Mucosa of descending colon (tissue), 3 donors: ENCODE results near the gene NCF2. TPM values are rescaled to one million over a fixed set of nuclear protein-coding genes. Genes with fewer than 3 reads are reported as not detected.

Experiments
- ATAC-seq: fragments of 200-7000 bp; cut with Tn5 transposase; one replicate; pipeline ENCODE4 v1.9.1; 2020; ENCODE audit warnings: mild to moderate bottlenecking, moderate library complexity
- DNase-seq, 3 donors: peaks; one replicate each; pipeline ENCODE4 v3.0.0-alpha.2; 2020
- H3K36me3 ChIP-seq: fragments of 200-600 bp; one replicate; pipeline ENCODE4 v1.8.0; 2021; ENCODE audit warnings: low read depth, mild to moderate bottlenecking
- H3K4me1 ChIP-seq: fragments of 200-600 bp; one replicate; pipeline ENCODE4 v1.8.0; 2021; ENCODE audit warnings: low read depth, mild to moderate bottlenecking
- H3K4me3 ChIP-seq: fragments of 200-600 bp; one replicate; pipeline ENCODE4 v1.8.0; 2021; ENCODE audit warnings: mild to moderate bottlenecking
- H3K9me3 ChIP-seq: fragments of 200-600 bp; one replicate; pipeline ENCODE4 v1.8.0; 2021; ENCODE audit warnings: mild to moderate bottlenecking
- CTCF ChIP-seq: fragments of 200-600 bp; IDR thresholded peaks from one replicate; pipeline ENCODE4 v1.8.0; 2022; ENCODE audit warnings: antibody characterized with exemption, mild to moderate bottlenecking
- intact Hi-C, 2 donors: fragments of 100-400 bp; cut with DNase I in 1 of 2; cut with micrococcal nuclease in 1 of 2; formaldehyde crosslinking; loops; one replicate each; pipeline versions ENCODE4 v1.11.0 to v1.11.1; 2022; cut with DNase I, micrococcal nuclease
- total RNA-seq, 3 donors: library from RNA; stranded (reverse); fragmentation: NEBNext Ultra II Directional in 2 of 3; extraction: Animal tissue kit (Norgen Biotek cat#: 25700) in 2 of 3; gene quantifications; one replicate each; pipeline versions ENCODE4 v1.2.1 to v1.2.4, GENCODE V29; 2021 to 2023
- donor health status: DM: no; HTN: no; CAD: no; lungs with moderate emphysema.
- donor health status: DM: no; HTN: no; CAD: no.
- donor health status: DM: no; HTN: yes; CAD: no.

Gene NCF2
- total RNA-seq, 3 donors from 2014 or later: 2.0 to 8.9 (median 8.3) TPM

GRCh38 chr1:183602510-183602909 is 12.3 kb upstream of the NCF2 start:
- intact Hi-C loops: no loop called here
- Histone ChIP-seq H3K4me3 (no peak overlapping the region), H3K36me3 (no peaks in the 10 kb centered on the region), H3K4me1 (no peaks in the 10 kb centered on the region), H3K9me3 (no peaks in the 10 kb centered on the region)
- ATAC-seq (no peak), DNase-seq (no peak)
- no peak for TF ChIP-seq CTCF

- ATAC-seq (peak; percentile 31), DNase-seq (no peak)
- intact Hi-C loops: no loop called here
- no peaks in the 10 kb centered on the region for H3K9me3 ChIP-seq
- H3K4me1 ChIP-seq: no peaks in the 10 kb centered on the region
- TF ChIP-seq CTCF: no peak
- H3K36me3 ChIP-seq: no peaks in the 10 kb centered on the region
- no peak overlapping the region for H3K4me3 ChIP-seq
These were observed 10.4 kb upstream of the NCF2 start for GRCh38 chr1:183600634-183601033.

GRCh38 chr1:183600136-183600535 is 9.9 kb upstream of the NCF2 start:
- no peaks in the 10 kb centered on the region for H3K9me3 ChIP-seq
- H3K4me3 ChIP-seq: no peak overlapping the region
- no peak for DNase-seq
- ATAC-seq: peak; percentile 39
- H3K4me1 ChIP-seq: no peaks in the 10 kb centered on the region
- intact Hi-C loops: no loop called here
- no peak for TF ChIP-seq CTCF
- H3K36me3 ChIP-seq: no peaks in the 10 kb centered on the region

- intact Hi-C loops: no loop called here
- Histone ChIP-seq H3K4me1 (no peaks in the 10 kb centered on the region), H3K36me3 (no peaks in the 10 kb centered on the region), H3K4me3 (no peak overlapping the region), H3K9me3 (no peaks in the 10 kb centered on the region)
- DNase-seq (no peak), ATAC-seq (peak; percentile 20)
- no peak for TF ChIP-seq CTCF
These were observed 8.1 kb upstream of the NCF2 start for GRCh38 chr1:183598386-183598785.

- Histone ChIP-seq H3K4me3 (no peak overlapping the region), H3K4me1 (no peaks in the 10 kb centered on the region), H3K9me3 (no peaks in the 10 kb centered on the region), H3K36me3 (no peaks in the 10 kb centered on the region)
- ATAC-seq: no peak
- DNase-seq: no peak
- intact Hi-C loops: no loop called here
- TF ChIP-seq CTCF: no peak
These were observed 7.5 kb upstream of the NCF2 start for GRCh38 chr1:183597656-183598347.

GRCh38 chr1:183596500-183596899 is 6.2 kb upstream of the NCF2 start:
- Histone ChIP-seq H3K4me1 (no peaks in the 10 kb centered on the region), H3K4me3 (no peak overlapping the region), H3K9me3 (no peaks in the 10 kb centered on the region), H3K36me3 (no peaks in the 10 kb centered on the region)
- ATAC-seq (no peak), DNase-seq (no peak)
- no peak for TF ChIP-seq CTCF
- intact Hi-C loops: no loop called here
